H9 (cell line): Measurements from ENCODE around the gene MYH9. TPM values are rescaled to one million over a fixed set of nuclear protein-coding genes. Genes with fewer than 3 reads are reported as not detected.

ENCODE experiments used
- DNase-seq: peaks from one replicate; pipeline ENCODE4 v3.0.0-alpha.2; 2017
- H2AFZ ChIP-seq: one replicate; pipeline ENCODE4 v1.6.1; 2013; ENCODE audit warnings: mild to moderate bottlenecking, low read length, control low read depth, moderate library complexity
- H2AK5ac ChIP-seq: 2 replicates; pipeline ENCODE4 v1.6.1; 2013; ENCODE audit warnings: low read length, control low read depth, mixed read lengths; ENCODE audit not compliant: insufficient read length
- H2BK120ac ChIP-seq: one replicate; pipeline ENCODE4 v1.6.1; 2013; ENCODE audit warnings: low read depth, mild to moderate bottlenecking, low read length, control low read depth, inconsistent platforms; ENCODE audit not compliant: poor library complexity, severe bottlenecking
- H2BK12ac ChIP-seq: 2 replicates; pipeline ENCODE4 v1.6.1; 2013; ENCODE audit warnings: low read length, control low read depth, mixed read lengths, low read depth; ENCODE audit not compliant: insufficient read length
- H2BK15ac ChIP-seq: 2 replicates; pipeline ENCODE4 v1.6.1; 2013; ENCODE audit warnings: low read depth, low read length, control low read depth
- H2BK20ac ChIP-seq: one replicate; pipeline ENCODE4 v1.6.1; 2013; ENCODE audit warnings: low read depth, mild to moderate bottlenecking, low read length, control low read depth, inconsistent platforms; ENCODE audit not compliant: poor library complexity, severe bottlenecking
- H2BK5ac ChIP-seq: 2 replicates; pipeline ENCODE4 v1.6.1; 2013; ENCODE audit warnings: low read length, control low read depth, mixed read lengths; ENCODE audit not compliant: insufficient read length
- H3K14ac ChIP-seq: 2 replicates; pipeline ENCODE4 v1.6.1; 2013; ENCODE audit warnings: low read length, control low read depth; ENCODE audit not compliant: insufficient read depth
- H3K18ac ChIP-seq: 2 replicates; pipeline ENCODE4 v1.6.1; 2013; ENCODE audit warnings: low read depth, mild to moderate bottlenecking, mixed read lengths, low read length, control low read depth; ENCODE audit not compliant: insufficient read length
- H3K23ac ChIP-seq: 2 replicates; pipeline ENCODE4 v1.6.1; 2013; ENCODE audit warnings: low read length, control low read depth, mixed read lengths, low read depth; ENCODE audit not compliant: insufficient read length
- H3K23me2 ChIP-seq: 2 replicates; pipeline ENCODE4 v1.6.1; 2013; ENCODE audit warnings: low read depth, mild to moderate bottlenecking, mixed read lengths, low read length, control low read depth; ENCODE audit not compliant: insufficient read length, poor library complexity, severe bottlenecking
- H3K27ac ChIP-seq: 2 replicates; pipeline ENCODE4 v1.5.1; 2013; ENCODE audit warnings: low read length, control low read depth, mixed read lengths, low read depth; ENCODE audit not compliant: insufficient read length
- H3K27me3 ChIP-seq: 2 replicates; pipeline ENCODE4 v1.6.1; 2013; ENCODE audit warnings: low read length, control low read depth, inconsistent platforms; ENCODE audit not compliant: insufficient read depth
- H3K4ac ChIP-seq: 2 replicates; pipeline ENCODE4 v1.6.1; 2013; ENCODE audit warnings: low read depth, mild to moderate bottlenecking, control low read depth, inconsistent platforms, low read length, moderate library complexity
- H3K4me1 ChIP-seq: 2 replicates; pipeline ENCODE4 v1.6.1; 2013; ENCODE audit warnings: low read length, control low read depth, inconsistent platforms; ENCODE audit not compliant: insufficient read depth
- H3K4me2 ChIP-seq: 2 replicates; pipeline ENCODE4 v1.6.1; 2013; ENCODE audit warnings: low read length, control low read depth, mixed read lengths; ENCODE audit not compliant: insufficient read length, insufficient read depth
- H3K56ac ChIP-seq: 2 replicates; pipeline ENCODE4 v1.6.1; 2013; ENCODE audit warnings: low read depth, mild to moderate bottlenecking, mixed read lengths, low read length, control low read depth; ENCODE audit not compliant: insufficient read length
- H3K79me1 ChIP-seq: 2 replicates; pipeline ENCODE4 v1.6.1; 2013; ENCODE audit warnings: low read depth, mild to moderate bottlenecking, moderate library complexity, low read length, control low read depth, inconsistent platforms; ENCODE audit not compliant: insufficient read depth, poor library complexity, severe bottlenecking
- H3K79me2 ChIP-seq: 2 replicates; pipeline ENCODE4 v1.6.1; 2013; ENCODE audit warnings: low read length, control low read depth, inconsistent platforms; ENCODE audit not compliant: insufficient read depth
- H3K9ac ChIP-seq: 2 replicates; pipeline ENCODE4 v1.6.1; 2013; ENCODE audit warnings: low read length, control low read depth, mixed read lengths; ENCODE audit not compliant: insufficient read length; ENCODE audit errors: extremely low read depth
- H3K9me3 ChIP-seq: one replicate; pipeline ENCODE4 v1.6.1; 2013; ENCODE audit warnings: low read depth, low read length, inconsistent platforms; ENCODE audit not compliant: control insufficient read depth
- H3T11ph ChIP-seq: one replicate; pipeline ENCODE4 v1.6.1; 2013; ENCODE audit warnings: mild to moderate bottlenecking, low read length, control low read depth, inconsistent platforms
- H4K20me1 ChIP-seq: one replicate; pipeline ENCODE4 v1.6.1; 2013; ENCODE audit not compliant: control insufficient read depth, insufficient read length, insufficient read depth
- H4K5ac ChIP-seq: 2 replicates; pipeline ENCODE4 v1.6.1; 2013; ENCODE audit warnings: low read depth, mild to moderate bottlenecking, mixed read lengths, low read length, control low read depth; ENCODE audit not compliant: insufficient read length
- H4K8ac ChIP-seq: replicated peaks from 2 replicates; pipeline ENCODE4 v1.6.1; 2013; ENCODE audit warnings: low read length, control low read depth, mixed read lengths, low read depth; ENCODE audit not compliant: insufficient read length
- H4K91ac ChIP-seq: 2 replicates; pipeline ENCODE4 v1.6.1; 2013; ENCODE audit warnings: low read depth, mild to moderate bottlenecking, moderate library complexity, mixed read lengths, low read length, control low read depth; ENCODE audit not compliant: insufficient read length
- H3K27ac Mint-ChIP-seq, 3 experiments: 2 replicates in 2 of 3; 3 replicates in 1 of 3; pipeline ENCODE4 v1.8.0; 2020 to 2021; ENCODE audit warnings: mixed read lengths in 3 of 3, mild to moderate bottlenecking in 1 of 3, moderate library complexity in 1 of 3
- H3K27me3 Mint-ChIP-seq: 2 replicates; pipeline ENCODE4 v1.8.0; 2021; ENCODE audit warnings: low read depth, mild to moderate bottlenecking, moderate library complexity, mixed read lengths
- H3K36me3 Mint-ChIP-seq, 3 experiments: 2 replicates in 2 of 3; 3 replicates in 1 of 3; pipeline ENCODE4 v1.8.0; 2020 to 2021; ENCODE audit warnings: low read depth in 3 of 3, mixed read lengths in 3 of 3; ENCODE audit not compliant: insufficient read depth in 1 of 3
- H3K4me1 Mint-ChIP-seq, 2 experiments: 2 replicates each; pipeline ENCODE4 v1.8.0; 2020; ENCODE audit warnings: mixed read lengths in 2 of 2
- H3K4me3 Mint-ChIP-seq, 2 experiments: 2 replicates in 1 of 2; 3 replicates in 1 of 2; pipeline ENCODE4 v1.8.0; 2020 to 2021; ENCODE audit warnings: mild to moderate bottlenecking in 2 of 2, mixed read lengths in 2 of 2, moderate library complexity in 1 of 2
- H3K9me3 Mint-ChIP-seq, 2 experiments: 2 replicates in 1 of 2; 3 replicates in 1 of 2; pipeline ENCODE4 v1.8.0; 2020; ENCODE audit warnings: mild to moderate bottlenecking in 2 of 2, mixed read lengths in 2 of 2, moderate library complexity in 1 of 2
- CTCF ChIP-seq: fragments of 200-600 bp; sonication (generic); conservative IDR thresholded peaks from 3 replicates; pipeline ENCODE4 v1.8.0; 2021; ENCODE audit warnings: antibody characterized with exemption, mild to moderate bottlenecking
- WGBS: extraction: QIAGEN DNeasy Blood & Tissue Kit; methylation state at CpG from one replicate; pipeline ENCODE4 v1.1.7; 2013; ENCODE audit warnings: missing lambda C conversion rate, low lambda C conversion rate, mixed read lengths; ENCODE audit not compliant: insufficient read length; ENCODE audit errors: extremely low coverage; 5-methylcytosine and 5-hydroxymethylcytosine counted together
- total RNA-seq: library from RNA; stranded (reverse); gene quantifications from 2 replicates; pipeline ENCODE4 v1.2.1, GENCODE V29; 2021

MYH9 gene
- total RNA-seq, 1 experiment from 2014 or later: 266 TPM

GRCh38 chr22:36337365-36338130, 50.2 kb downstream of the MYH9 start:
- Histone ChIP-seq H3K27me3 (no peaks in the 10 kb centered on the region), H3K4ac (no peak overlapping the region), H2BK120ac (no peak overlapping the region), H2BK5ac (no peak overlapping the region), H4K5ac (no peak overlapping the region), H2BK20ac (no peak overlapping the region), H3K56ac (no peak overlapping the region), H3K18ac (no peak overlapping the region), H3K4me1 (no peaks in the 10 kb centered on the region; the same call in 1 of the 2 replicates), H2AK5ac (no peak overlapping the region), H3T11ph (no peak overlapping the region), H2BK12ac (no peak overlapping the region), H3K14ac (no peak overlapping the region), H3K4me2 (no peak overlapping the region), H3K79me1 (peaks cover 2% of the 10 kb centered on the region), H3K23ac (no peak overlapping the region), H2AFZ (no peak overlapping the region), H3K27ac (no peak overlapping the region), H2BK15ac (no peak overlapping the region), H3K23me2 (no peaks in the 10 kb centered on the region), H4K91ac (no peak overlapping the region), H3K79me2 (peaks cover 2% of the 10 kb centered on the region; the same call in 1 of the 2 replicates), H3K9ac (no peak overlapping the region), H3K9me3 (no peaks in the 10 kb centered on the region), H4K8ac (no peak overlapping the region), H4K20me1 (peaks cover 3% of the 10 kb centered on the region)
- whole genome bisulfite sequencing: no CpG with 5 or more reads among the region's 8 CpGs
- Mint-ChIP-seq H3K9me3 (no peaks in the 10 kb centered on the region), H3K27me3 (no peaks in the 10 kb centered on the region), H3K36me3 (peaks cover 55 to 93% (median 70%) of the 10 kb centered on the region in 3 experiments), H3K27ac (peak overlapping the region; percentile 46 to 98 (median 98); a peak in 5 of 7 replicates), H3K4me3 (no peak overlapping the region), H3K4me1 (peaks cover 52 to 55% of the 10 kb centered on the region in 2 experiments)
- TF ChIP-seq CTCF: no peak
- no peak for DNase-seq
